Measurements from ENCODE around the gene ARHGEF19. TPM values are rescaled to one million over a fixed set of nuclear protein-coding genes. Genes with fewer than 3 reads are reported as not detected.
A peak's percentile ranks its signal among the peaks of the same experiment; 100 is the strongest.

The ARHGEF19 gene
- total and polyA plus RNA-seq, 9 of the 15 experiments (the other 6 are each of a cell fraction or from before 2014, with no cell fraction given): 0.73 to 21.0 (median 5.2) TPM

- no peak for TF ChIP-seq HDAC8 (tag; IDR thresholded peaks at IDR 0.05)
- TF ChIP-seq TOE1 (IDR thresholded peaks at IDR 0.05; ENCODE audit: borderline replicate concordance): no peak
- TF ChIP-seq TOE1 (CRISPR knock-in tag; IDR thresholded peaks at IDR 0.05; ENCODE audit: borderline replicate concordance, low read depth): peak; percentile 71; the same call in 1 of the 2 replicates
- TF ChIP-seq PHF20 (IDR thresholded peaks at IDR 0.05; ENCODE audit: partially characterized antibody): peak; percentile 23
- no peak for TF ChIP-seq VEZF1 (CRISPR knock-in tag; IDR thresholded peaks at IDR 0.05)
- TF ChIP-seq ZFP36 (IDR thresholded peaks at IDR 0.05; ENCODE audit: low read depth, low read length, partially characterized antibody): peak; percentile 47
- peak; percentile 50 to 58; a peak in 2 of 4 replicates for TF ChIP-seq KDM1A (IDR thresholded peaks at IDR 0.05)
- TF ChIP-seq CREM (IDR thresholded peaks at IDR 0.05; ENCODE audit: low read depth): peak; percentile 57; the same call in 1 of the 2 replicates
- peak; percentile 100 for TF ChIP-seq ARID2 (IDR thresholded peaks at IDR 0.05)
- peak; percentile 20; the same call in 1 of the 2 replicates for TF ChIP-seq JUN (IDR thresholded peaks at IDR 0.05; ENCODE audit: borderline replicate concordance, low read depth, low read length)
- no peak for TF ChIP-seq JUN (CRISPR knock-in tag; IDR thresholded peaks at IDR 0.05; ENCODE audit: borderline replicate concordance)
- peak; percentile 62 to 91; a peak in 3 of 4 replicates for TF ChIP-seq MAZ (CRISPR knock-in tag; conservative IDR thresholded peaks at IDR 0.05 in 1 of 2, IDR thresholded peaks at IDR 0.05 in 1 of 2)
- TF ChIP-seq RAD21 (CRISPR knock-in tag; conservative IDR thresholded peaks at IDR 0.05 in 1 of 2, IDR thresholded peaks at IDR 0.05 in 1 of 2): peak; percentile 100
- peak; percentile 14 for TF ChIP-seq CTCFL (IDR thresholded peaks at IDR 0.05; ENCODE audit: borderline replicate concordance, insufficient read depth, low read depth, low read length, poor library complexity, severe bottlenecking)
- 0 out of 2 replicates have a peak, but pooled peaks have one; percentile 36 for TF ChIP-seq LCOR (CRISPR knock-in tag; IDR thresholded peaks at IDR 0.05)
- peak; percentile 69; the same call in 1 of the 2 replicates for TF ChIP-seq CREB1 (IDR thresholded peaks at IDR 0.05)
- TF ChIP-seq CREB1 (CRISPR knock-in tag; IDR thresholded peaks at IDR 0.05): 0 out of 2 replicates have a peak, but pooled peaks have one; percentile 34
- peak; percentile 97 for TF ChIP-seq CC2D1A (IDR thresholded peaks at IDR 0.05)
- no peak for TF ChIP-seq SMARCB1 (IDR thresholded peaks at IDR 0.05; ENCODE audit: insufficient read length, low read depth)
- peak; percentile 66; the same call in 1 of the 2 replicates for TF ChIP-seq THRB (CRISPR knock-in tag; conservative IDR thresholded peaks at IDR 0.05)
These were observed 24.6 kb downstream of the ARHGEF19 start (continued) for GRCh38 chr1:16187748-16188401.

All from K562 (cell line).